Endothelial cell of umbilical vein (primary cell): ENCODE measurements around the gene AKAP6. TPM values are rescaled to one million over a fixed set of nuclear protein-coding genes. Genes with fewer than 3 reads are reported as not detected.

Source experiments
- BruUV-seq: library from RNA; stranded (reverse); fragments of 400-500 nt; replicated peaks from 2 replicates; lab custom pipeline; 2021; lab: Mats Ljungman, UMichigan
- CTCF ChIA-PET: fragments of 300-600, 350-600 bp; sonication (Branson Sonifier 250); formaldehyde crosslinking; loops from one replicate; lab custom pipeline; 2021; ENCODE audit warnings: antibody characterized with exemption, inconsistent platforms; lab: Charles Lee
- POLR2A ChIA-PET: fragments of 300-600, 350-600 bp; sonication (Branson Sonifier 250); formaldehyde crosslinking; loops from one replicate; lab custom pipeline; 2021; ENCODE audit warnings: antibody characterized with exemption, inconsistent platforms; lab: Charles Lee
- DNase-seq: peaks from one replicate; pipeline ENCODE4 v3.0.0-alpha.2; 2011; ENCODE audit warnings: low read depth, low spot score
- FAIRE-seq: peaks from 2 replicates; lab custom pipeline; 2011; peaks lifted over from hg19 to GRCh38; lab: Jason Lieb, UNC
- H2AFZ ChIP-seq: 2 replicates; pipeline ENCODE4 v1.6.0; 2012; ENCODE audit warnings: low read depth, low read length, control low read depth, inconsistent platforms
- H3K27ac ChIP-seq: 2 replicates; pipeline ENCODE4 v1.5.1; 2011; ENCODE audit warnings: low read depth, mild to moderate bottlenecking, control low read depth, low read length, moderate library complexity; ENCODE audit not compliant: insufficient read depth
- H3K27me3 ChIP-seq, 2 experiments: 2 replicates each; pipeline versions ENCODE4 v1.6.0 to v1.6.1; 2011; ENCODE audit warnings: low read length in 2 of 2, mixed read lengths in 1 of 2; ENCODE audit not compliant: control insufficient read depth in 2 of 2, insufficient read depth in 2 of 2
- H3K36me3 ChIP-seq, 2 experiments: 2 replicates in 1 of 2; 3 replicates in 1 of 2; pipeline ENCODE4 v1.5.1; 2011; ENCODE audit warnings: low read length in 2 of 2, mild to moderate bottlenecking in 1 of 2, moderate library complexity in 1 of 2; ENCODE audit not compliant: control insufficient read depth in 2 of 2, insufficient read depth in 2 of 2; ENCODE audit errors: extremely low read depth in 1 of 2
- H3K4me1 ChIP-seq: 3 replicates; pipeline ENCODE4 v1.5.1; 2011; ENCODE audit warnings: mild to moderate bottlenecking, low read length; ENCODE audit not compliant: control insufficient read depth, insufficient read depth; ENCODE audit errors: extremely low read depth
- H3K4me2 ChIP-seq: 2 replicates; pipeline ENCODE4 v1.6.1; 2011; ENCODE audit warnings: low read length, control low read depth, mixed read lengths; ENCODE audit not compliant: insufficient read depth
- H3K4me3 ChIP-seq, 3 experiments: fragments of 200-600 bp in 1 of 3; sonication (generic), shearing (Covaris generic) in 1 of 3; replicated peaks in 1 of 3; 2 replicates each; pipeline ENCODE4 v1.5.1; 2011 to 2016; ENCODE audit warnings: control low read depth in 3 of 3, low read length in 3 of 3, mild to moderate bottlenecking in 2 of 3, inconsistent platforms in 1 of 3, low read depth in 1 of 3, moderate library complexity in 1 of 3; ENCODE audit not compliant: insufficient read depth in 1 of 3
- H3K79me2 ChIP-seq: 2 replicates; pipeline ENCODE4 v1.6.0; 2012; ENCODE audit warnings: low read length, inconsistent platforms; ENCODE audit not compliant: control insufficient read depth, insufficient read depth
- H3K9ac ChIP-seq: replicated peaks from 2 replicates; pipeline ENCODE3; 2011; ENCODE audit warnings: low read length, control low read depth; ENCODE audit not compliant: insufficient read depth; ENCODE audit errors: extremely low read depth
- H3K9me1 ChIP-seq: replicated peaks from 3 replicates; pipeline ENCODE4 v1.6.0; 2011; ENCODE audit warnings: mild to moderate bottlenecking, low read length; ENCODE audit not compliant: control insufficient read depth, insufficient read depth; ENCODE audit errors: extremely low read depth
- H3K9me3 ChIP-seq: replicated peaks from 2 replicates; pipeline ENCODE4 v1.5.1; 2012; ENCODE audit warnings: low read length, inconsistent platforms; ENCODE audit not compliant: control insufficient read depth, insufficient read depth
- H4K20me1 ChIP-seq: replicated peaks from 2 replicates; pipeline ENCODE3; 2011; ENCODE audit warnings: mild to moderate bottlenecking, low read length; ENCODE audit not compliant: control insufficient read depth, insufficient read depth; ENCODE audit errors: extremely low read depth
- EZH2 ChIP-seq: IDR thresholded peaks from 2 replicates; pipeline ENCODE4 v1.6.1; 2012; ENCODE audit warnings: borderline replicate concordance, low read depth, mild to moderate bottlenecking, moderate library complexity, low read length, inconsistent platforms; ENCODE audit not compliant: severe bottlenecking
- FOS ChIP-seq: IDR thresholded peaks from 2 replicates; pipeline ENCODE4 v1.6.1; 2011; ENCODE audit warnings: mild to moderate bottlenecking, low read length, moderate library complexity, borderline replicate concordance; ENCODE audit not compliant: insufficient read depth
- GATA2 ChIP-seq: IDR thresholded peaks from 2 replicates; pipeline ENCODE4 v1.7.0; 2011; ENCODE audit warnings: low read depth, mild to moderate bottlenecking, moderate library complexity, mixed read lengths, low read length; ENCODE audit not compliant: insufficient read length, insufficient read depth
- JUN ChIP-seq: IDR thresholded peaks from 2 replicates; pipeline ENCODE4 v1.6.1; 2011; ENCODE audit warnings: borderline replicate concordance, low read depth; ENCODE audit not compliant: insufficient read length, insufficient read depth
- MYC ChIP-seq: IDR thresholded peaks from one replicate; pipeline ENCODE4 v1.6.1; 2011; ENCODE audit warnings: mild to moderate bottlenecking, low read depth, low read length
- POLR2A ChIP-seq: IDR thresholded peaks from 2 replicates; pipeline ENCODE4 v1.6.1; 2012; ENCODE audit warnings: low read depth, mild to moderate bottlenecking, control low read depth, low read length
- POLR2AphosphoS5 ChIP-seq: IDR thresholded peaks from 2 replicates; pipeline ENCODE4 v1.6.1; 2012; ENCODE audit warnings: low read depth, mild to moderate bottlenecking, control low read depth, low read length, moderate library complexity; ENCODE audit not compliant: insufficient read depth
- dilution Hi-C: fragments of 300-500 bp; cut with MboI; formaldehyde crosslinking; loops from one replicate; pipeline ENCODE4 v1.15.0; 2019; ENCODE audit warnings: low sequenced_read_pairs; ENCODE audit not compliant: extremely low pct_ligation_motif_present
- intact Hi-C: fragments of 100-400 bp; cut with micrococcal nuclease; formaldehyde crosslinking; loops from one replicate; pipeline ENCODE4 v1.10.0; 2022
- polyA plus RNA-seq, 4 experiments: library from polyadenylated mRNA; depleted of rRNA in 3 of 4; stranded (reverse) in 3 of 4; unstranded in 1 of 4; fragments of >200 nt; gene quantifications; 2 replicates each; pipeline versions ENCODE4 v1.2.1 to v1.2.3, GENCODE V29; 2011 to 2012; ENCODE audit warnings: missing spikeins in 1 of 4
- total RNA-seq: library from RNA; stranded (reverse); gene quantifications from 2 replicates; pipeline ENCODE4 v1.2.3, GENCODE V29; 2021
- TF ChIP-seq, protein P1 (sequence below), 2 donors: IDR thresholded peaks; 1 replicate in 1 of 2; 2 replicates in 1 of 2; pipeline ENCODE4 v1.5.1; 2011; ENCODE audit warnings: low read length in 2 of 2, mild to moderate bottlenecking in 2 of 2, moderate library complexity in 2 of 2, control low read depth in 1 of 2, inconsistent platforms in 1 of 2, low read depth in 1 of 2; ENCODE audit not compliant: insufficient read depth in 1 of 2; ENCODE audit errors: extremely low read depth in 1 of 2
- TF ChIP-seq, protein P2 (sequence below): IDR thresholded peaks from 2 replicates; pipeline ENCODE4 v1.6.1; 2011; ENCODE audit not compliant: insufficient read depth, insufficient read length

Gene AKAP6
- total and polyA plus RNA-seq, 2 donors (not counting 3 experiments of a cell fraction or from before 2014, with no cell fraction given): 0.03 to 0.49 TPM

DNA sequence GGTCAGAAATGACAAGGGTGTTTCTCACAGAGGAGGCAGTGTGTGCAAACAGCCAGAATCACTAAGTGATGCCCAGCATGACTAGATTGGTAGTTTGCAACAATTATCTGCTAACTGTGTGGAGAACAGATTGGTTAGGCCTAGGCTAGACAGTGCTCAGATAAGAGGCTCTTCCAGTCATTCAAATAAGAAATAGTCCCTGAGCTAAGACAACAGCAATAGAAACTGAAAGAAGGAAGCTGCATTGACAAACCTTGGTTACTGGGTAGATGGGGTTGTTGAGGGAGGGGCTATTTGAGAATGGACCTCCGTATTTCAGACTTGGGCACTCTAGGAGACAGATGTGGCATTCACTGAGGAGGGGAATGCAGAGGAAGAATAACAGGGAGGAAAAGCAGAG lies 354.6 kb downstream of the AKAP6 start:
- no peaks in the 10 kb centered on the region for H3K9me1 ChIP-seq
- intact Hi-C loops (no loop called here), dilution Hi-C loops (no loop called here)
- DNase-seq (no peak), FAIRE-seq (no peak)
- H3K27ac ChIP-seq: no peak overlapping the region
- no peak overlapping the region for H3K4me2 ChIP-seq
- no peak overlapping the region for H2AFZ ChIP-seq
- H3K79me2 ChIP-seq: no peaks in the 10 kb centered on the region
- ChIA-PET CTCF (no interaction called here), POLR2A (no interaction called here)
- H3K27me3 ChIP-seq: peaks cover 0 to 2% of the 10 kb centered on the region in 2 experiments
- H3K4me1 ChIP-seq: no peaks in the 10 kb centered on the region
- H3K9ac ChIP-seq: no peak overlapping the region
- no peaks in the 10 kb centered on the region for H3K9me3 ChIP-seq
- no peak overlapping the region for H3K4me3 ChIP-seq
- BruUV-seq: no TSS peak
- no peaks in the 10 kb centered on the region for H3K36me3 ChIP-seq
- no peaks in the 10 kb centered on the region for H4K20me1 ChIP-seq
- TF ChIP-seq POLR2AphosphoS5: no peak
- TF ChIP-seq, protein P1, sequence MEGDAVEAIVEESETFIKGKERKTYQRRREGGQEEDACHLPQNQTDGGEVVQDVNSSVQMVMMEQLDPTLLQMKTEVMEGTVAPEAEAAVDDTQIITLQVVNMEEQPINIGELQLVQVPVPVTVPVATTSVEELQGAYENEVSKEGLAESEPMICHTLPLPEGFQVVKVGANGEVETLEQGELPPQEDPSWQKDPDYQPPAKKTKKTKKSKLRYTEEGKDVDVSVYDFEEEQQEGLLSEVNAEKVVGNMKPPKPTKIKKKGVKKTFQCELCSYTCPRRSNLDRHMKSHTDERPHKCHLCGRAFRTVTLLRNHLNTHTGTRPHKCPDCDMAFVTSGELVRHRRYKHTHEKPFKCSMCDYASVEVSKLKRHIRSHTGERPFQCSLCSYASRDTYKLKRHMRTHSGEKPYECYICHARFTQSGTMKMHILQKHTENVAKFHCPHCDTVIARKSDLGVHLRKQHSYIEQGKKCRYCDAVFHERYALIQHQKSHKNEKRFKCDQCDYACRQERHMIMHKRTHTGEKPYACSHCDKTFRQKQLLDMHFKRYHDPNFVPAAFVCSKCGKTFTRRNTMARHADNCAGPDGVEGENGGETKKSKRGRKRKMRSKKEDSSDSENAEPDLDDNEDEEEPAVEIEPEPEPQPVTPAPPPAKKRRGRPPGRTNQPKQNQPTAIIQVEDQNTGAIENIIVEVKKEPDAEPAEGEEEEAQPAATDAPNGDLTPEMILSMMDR (IDR thresholded peaks at IDR 0.05; ENCODE audit: extremely low read depth in 1 of 2, insufficient read depth in 1 of 2, low read depth in 1 of 2, low read length in 2 of 2): no peak
- TF ChIP-seq, protein P2, sequence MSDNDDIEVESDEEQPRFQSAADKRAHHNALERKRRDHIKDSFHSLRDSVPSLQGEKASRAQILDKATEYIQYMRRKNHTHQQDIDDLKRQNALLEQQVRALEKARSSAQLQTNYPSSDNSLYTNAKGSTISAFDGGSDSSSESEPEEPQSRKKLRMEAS: no peak
- TF ChIP-seq FOS: no peak
- TF ChIP-seq GATA2: no peak
- TF ChIP-seq EZH2: no peak
- TF ChIP-seq POLR2A: no peak
- TF ChIP-seq JUN: no peak
- TF ChIP-seq MYC: no peak
